Myocyte (in vitro differentiated cells): Measurements from ENCODE around the gene MARCHF9. TPM values are rescaled to one million over a fixed set of nuclear protein-coding genes. Genes with fewer than 3 reads are reported as not detected.
A peak's percentile ranks its signal among the peaks of the same experiment; 100 is the strongest.

Experiments used
- DNase-seq: peaks from one replicate; pipeline ENCODE4 v3.0.0-alpha.2; 2012; ENCODE audit warnings: low read depth
- microRNA-seq: library from miRNA; unstranded; fragments of <30 nt; microRNA quantifications from one replicate; pipeline ENCODE4, GENCODE V29; 2016
- total RNA-seq: library from RNA; depleted of rRNA; stranded (reverse); fragments of >200 nt; gene quantifications from 2 replicates; pipeline ENCODE4 v1.2.3, GENCODE V29; 2014

MARCHF9 gene
- total RNA-seq, 1 donor from 2014 or later: 9.1 TPM

DNA sequence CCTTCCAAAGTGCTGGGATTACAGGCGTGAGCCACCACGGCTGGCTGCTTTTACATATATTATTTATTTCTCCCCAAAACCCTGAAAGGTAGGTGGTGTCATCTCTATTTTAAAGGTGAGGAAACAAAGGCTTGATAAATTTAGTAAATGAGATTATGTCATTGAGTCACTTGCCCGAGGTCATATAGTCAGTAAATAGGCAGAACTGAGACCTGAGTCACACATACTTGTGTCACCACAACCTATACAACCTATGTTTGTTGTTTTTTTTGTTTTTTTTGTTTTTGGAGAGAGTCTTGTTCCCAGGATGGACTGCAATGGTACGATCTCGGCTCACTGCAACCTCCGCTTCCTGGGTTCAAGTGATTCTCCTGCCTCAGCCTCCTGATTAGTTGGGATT, 40.5 kb downstream of the MARCHF9 start:
- DNase-seq: no peak

DNA sequence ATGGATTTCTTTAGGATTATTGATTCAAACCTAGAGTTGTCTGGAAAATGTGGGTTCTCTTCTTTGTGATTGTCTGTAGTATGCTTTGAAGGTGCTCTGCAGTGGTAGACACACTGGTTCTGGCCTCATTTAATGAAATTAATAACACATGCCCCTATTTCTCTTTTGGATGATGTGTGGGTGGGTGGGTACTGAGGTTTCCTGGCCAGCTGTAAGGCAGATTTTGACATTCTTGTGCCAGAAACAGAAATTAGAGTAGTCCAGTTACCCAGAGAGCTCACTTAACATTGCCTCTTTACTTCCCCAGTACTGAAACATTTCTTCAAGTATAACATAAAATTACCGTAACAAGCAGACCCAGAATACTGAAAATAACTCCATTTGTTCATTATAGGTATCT, 42.1 kb downstream of the MARCHF9 start:
- DNase-seq: no peak

DNA sequence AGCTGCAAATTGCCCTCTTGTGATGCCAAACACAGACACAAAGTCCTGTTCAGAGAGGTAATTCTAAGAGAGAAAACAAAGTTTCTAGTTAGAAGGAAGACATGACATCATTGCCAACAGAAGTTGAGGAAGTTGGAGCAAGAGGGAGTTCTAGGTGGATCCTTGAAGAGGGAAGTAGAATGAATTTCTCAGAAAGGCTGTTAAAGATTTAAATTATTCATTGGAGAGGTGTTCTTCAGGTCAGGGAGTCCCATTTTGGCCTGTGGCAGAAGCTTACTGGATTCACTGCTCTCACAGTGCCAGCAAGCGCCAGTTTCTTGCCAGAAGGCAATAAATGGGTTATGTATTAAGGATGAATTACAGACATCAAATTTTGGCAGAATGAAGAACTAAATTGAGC, 43.0 kb downstream of the MARCHF9 start:
- no peak for DNase-seq

DNA sequence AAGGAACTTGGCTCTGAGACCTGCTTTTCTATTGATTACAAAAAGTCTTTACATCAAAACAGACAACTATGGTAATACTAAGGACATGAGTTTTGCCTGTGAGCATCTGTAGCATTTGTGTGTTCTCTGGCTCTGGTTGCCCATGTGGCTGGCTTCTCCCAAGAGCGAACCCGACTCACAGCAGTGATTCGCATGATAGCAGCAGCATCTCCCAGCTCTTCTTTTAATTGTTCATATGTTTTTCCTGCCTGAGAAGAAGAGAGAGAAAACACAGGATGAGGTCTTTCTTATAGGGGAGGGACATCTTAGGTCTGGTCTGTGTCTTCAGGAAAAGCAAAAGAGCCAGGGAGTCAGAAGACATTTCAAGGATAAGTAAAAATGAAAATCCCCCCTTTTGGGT, 46.1 kb downstream of the MARCHF9 start:
- no peak for DNase-seq

DNA sequence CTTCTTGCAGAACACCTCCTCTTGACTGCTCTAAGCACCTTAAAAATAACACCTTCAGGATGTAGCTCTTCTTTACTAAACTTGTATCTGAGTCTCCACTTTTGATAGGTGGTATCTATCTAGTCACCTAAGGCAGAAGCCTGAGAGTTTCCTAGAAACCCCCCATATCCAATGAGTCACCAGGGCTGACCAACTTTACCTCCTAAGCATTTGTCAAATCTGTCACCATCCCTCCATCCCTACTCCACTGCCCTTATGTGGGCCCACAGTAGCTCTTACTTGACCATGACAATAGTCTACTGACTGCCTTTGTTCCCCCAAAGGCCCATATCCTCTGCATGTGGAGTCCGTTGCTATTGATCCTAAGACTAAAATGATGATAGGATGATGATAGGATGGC, 47.7 kb downstream of the MARCHF9 start:
- no peak for DNase-seq

DNA sequence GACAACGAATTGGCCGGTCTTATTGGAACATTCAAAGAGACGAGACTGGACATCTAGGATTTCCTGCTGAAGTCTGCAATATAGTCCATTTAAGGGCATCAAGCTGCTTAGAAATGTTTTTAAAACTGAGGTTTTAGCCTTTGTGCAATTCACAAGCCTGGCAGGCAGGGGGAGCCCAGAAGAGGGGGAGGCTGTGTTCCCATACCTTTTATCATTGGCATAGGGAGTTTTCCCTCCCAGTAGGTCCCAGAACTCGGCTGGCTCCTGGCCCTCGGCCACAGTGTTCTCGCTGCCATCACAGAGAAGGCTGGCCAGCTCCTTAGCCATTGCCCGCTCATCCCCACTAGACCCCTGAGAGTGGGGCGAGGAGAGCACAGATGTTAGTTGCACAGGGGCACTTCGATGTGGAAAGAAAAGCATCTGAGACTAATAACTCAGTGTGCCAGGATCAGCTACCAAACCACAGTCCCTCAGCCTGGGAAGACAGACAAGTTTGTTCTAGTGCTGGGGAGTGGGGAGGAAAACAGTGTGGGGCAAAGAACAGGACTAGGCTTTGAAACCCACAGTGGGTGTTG, 48.5 kb downstream of the MARCHF9 start:
- DNase-seq: peak; percentile 32

DNA sequence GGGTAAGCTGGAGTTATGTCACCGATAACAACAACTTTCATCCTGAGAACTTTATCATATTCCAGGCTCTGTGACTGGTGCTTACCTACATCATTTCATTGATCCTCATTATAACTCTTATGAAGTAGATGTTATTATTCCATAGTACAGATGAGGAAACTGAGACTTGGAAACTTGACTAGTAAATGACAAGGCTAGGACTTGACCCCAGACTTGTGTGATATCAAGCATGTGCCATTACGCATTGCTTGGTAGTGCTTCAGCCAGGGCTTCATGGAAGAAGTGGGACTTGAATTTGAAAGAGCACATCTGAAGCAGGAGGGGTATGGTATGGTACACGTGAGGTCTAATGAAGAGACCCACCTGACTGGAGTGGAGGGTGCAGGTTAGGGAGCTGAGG, 51.8 kb downstream of the MARCHF9 start:
- no peak for DNase-seq

DNA sequence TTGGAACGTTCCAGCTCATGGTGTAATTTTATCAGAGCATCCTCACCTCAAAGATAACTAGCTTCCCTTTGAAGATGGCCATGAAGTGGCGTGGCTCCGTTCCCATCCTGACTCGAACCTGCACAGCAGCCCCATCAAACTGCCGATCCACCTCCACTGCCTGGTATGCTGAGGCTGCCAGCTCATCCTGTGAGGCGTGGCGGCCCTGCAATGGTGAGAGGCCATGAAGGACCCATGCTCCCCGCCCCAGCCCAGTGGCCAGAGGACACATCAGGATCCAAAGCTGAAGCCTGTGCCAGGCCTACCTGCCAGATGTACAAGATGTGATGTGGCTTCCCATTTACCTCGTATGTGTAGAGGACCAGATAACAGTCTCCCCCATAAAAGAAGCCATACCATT, 52.4 kb downstream of the MARCHF9 start:
- DNase-seq: no peak

DNA sequence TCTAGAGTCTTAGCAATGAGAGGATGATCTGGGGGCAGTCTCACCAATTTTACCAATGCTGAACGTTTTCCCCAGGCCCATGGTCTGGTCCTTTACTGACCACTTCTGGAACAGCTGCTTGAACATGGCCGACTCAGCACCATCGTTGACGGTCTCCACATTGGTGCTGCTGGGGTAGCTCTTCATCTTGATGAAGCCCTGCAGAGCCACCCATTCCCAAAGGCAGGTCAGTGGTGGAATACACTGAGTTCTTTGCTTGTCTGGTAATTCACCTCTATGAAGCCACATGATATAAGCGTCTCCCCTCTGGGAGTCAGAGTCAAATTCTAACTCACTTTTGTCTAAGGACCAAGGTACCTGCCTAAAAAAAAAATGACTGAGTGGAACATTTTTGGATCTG, 53.4 kb downstream of the MARCHF9 start:
- no peak for DNase-seq

DNA sequence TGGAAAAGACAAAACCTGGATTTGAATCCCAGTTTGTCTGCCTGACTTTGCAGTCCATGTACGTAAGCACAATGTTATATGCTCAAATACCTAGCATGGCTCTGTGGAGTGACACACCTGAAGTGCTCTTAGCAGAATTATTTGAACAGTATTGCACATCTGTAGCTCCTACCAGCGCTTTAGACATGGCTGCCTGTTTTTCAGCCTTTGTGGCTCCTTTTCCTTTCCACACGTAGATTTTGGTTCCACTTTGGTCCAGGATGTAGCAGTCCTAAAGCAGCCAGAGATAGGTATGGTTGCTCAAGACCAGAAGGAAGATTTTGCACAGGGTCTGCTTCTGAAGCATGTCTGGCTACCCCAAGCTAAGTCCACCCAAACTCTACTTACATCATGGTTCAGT, 54.5 kb downstream of the MARCHF9 start:
- no peak for DNase-seq

Small RNAs within 50 kb of the gene (microRNA-seq; reads per million reads assigned to microRNA genes)
- gene MIR6759: not detected

Other genes starting within 250 kb of the MARCHF9 start
- 30.0 and 37.1 TPM in 2 replicates for gene DDIT3, start 234.6 kb upstream of the MARCHF9 start, total RNA-seq
- 6.3 and 8.2 TPM in 2 replicates for gene MBD6, start 232.3 kb upstream of the MARCHF9 start, total RNA-seq
- 170 and 179 TPM in 2 replicates for gene DCTN2, start 207.9 kb upstream of the MARCHF9 start, total RNA-seq
- not detected in 2 replicates for gene KIF5A, start 205.1 kb upstream of the MARCHF9 start, total RNA-seq
- gene PIP4K2C, start 163.9 kb upstream of the MARCHF9 start, total RNA-seq: 15.4 and 20.2 TPM in 2 replicates
- gene DTX3, start 150.3 kb upstream of the MARCHF9 start, total RNA-seq: 22.1 and 22.5 TPM in 2 replicates
- gene ARHGEF25, start 143.7 kb upstream of the MARCHF9 start, total RNA-seq: 8.6 and 12.4 TPM in 2 replicates
- gene B4GALNT1, start 121.9 kb upstream of the MARCHF9 start, total RNA-seq: 2.5 and 3.4 TPM in 2 replicates
- gene OS9, start 61.0 kb upstream of the MARCHF9 start, total RNA-seq: 288 and 306 TPM in 2 replicates
- 9.8 and 30.2 TPM in 2 replicates for gene AGAP2, start 16.4 kb upstream of the MARCHF9 start, total RNA-seq
- gene TSPAN31, start 10.1 kb upstream of the MARCHF9 start, total RNA-seq: 50.7 and 141 TPM in 2 replicates
- gene CDK4, start 2.8 kb upstream of the MARCHF9 start, total RNA-seq: 175 and 180 TPM in 2 replicates
- 1.2 TPM in 1 of 2 replicates, not detected in the other for gene CYP27B1, start 12.0 kb downstream of the MARCHF9 start, total RNA-seq
- 9.9 and 13.6 TPM in 2 replicates for gene METTL1, start 17.0 kb downstream of the MARCHF9 start, total RNA-seq
- gene EEF1AKMT3, start 17.5 kb downstream of the MARCHF9 start, total RNA-seq: 2.7 and 3.1 TPM in 2 replicates
- gene TSFM, start 27.7 kb downstream of the MARCHF9 start, total RNA-seq: 50.0 and 51.9 TPM in 2 replicates
- 0.48 TPM in 1 of 2 replicates, not detected in the other for gene AVIL, start 63.6 kb downstream of the MARCHF9 start, total RNA-seq
- 37.9 and 43.4 TPM in 2 replicates for gene CTDSP2, start 91.6 kb downstream of the MARCHF9 start, total RNA-seq
- gene ATP23, start 186.5 kb downstream of the MARCHF9 start, total RNA-seq: 4.1 and 7.0 TPM in 2 replicates